H1 (cell line): ENCODE data around the gene SEMA4D. TPM values are rescaled to one million over a fixed set of nuclear protein-coding genes. Genes with fewer than 3 reads are reported as not detected.

Experiments used
- BRCA1 ChIP-seq: IDR thresholded peaks from 2 replicates; pipeline ENCODE4 v1.6.1; 2012; ENCODE audit warnings: low read depth, low read length, improper control_type of control experiment
- GABPA ChIP-seq: IDR thresholded peaks from 2 replicates; pipeline ENCODE4 v1.6.1; 2011; ENCODE audit warnings: mild to moderate bottlenecking, low read length, moderate library complexity, borderline replicate concordance; ENCODE audit not compliant: insufficient read depth
- JUN ChIP-seq: IDR thresholded peaks from 2 replicates; pipeline ENCODE4 v1.6.1; 2011; ENCODE audit warnings: low read depth, mild to moderate bottlenecking, improper control_type of control experiment, low read length
- NANOG ChIP-seq: IDR thresholded peaks from 2 replicates; pipeline ENCODE4 v1.6.1; 2011; ENCODE audit warnings: low read length, low read depth, mild to moderate bottlenecking, inconsistent platforms; ENCODE audit not compliant: insufficient read depth, poor library complexity, severe bottlenecking
- POU5F1 ChIP-seq: IDR thresholded peaks from 2 replicates; pipeline ENCODE4 v1.6.1; 2011; ENCODE audit warnings: low read depth, mild to moderate bottlenecking, low read length, moderate library complexity
- TCF12 ChIP-seq: IDR thresholded peaks from 2 replicates; pipeline ENCODE4 v1.6.1; 2011; ENCODE audit warnings: low read depth, mild to moderate bottlenecking, low read length
- YY1 ChIP-seq: IDR thresholded peaks from 2 replicates; pipeline ENCODE4 v1.6.1; 2011; ENCODE audit warnings: low read depth, mild to moderate bottlenecking, low read length
- polyA plus RNA-seq, 7 experiments: library from polyadenylated mRNA; depleted of rRNA in 3 of 7; stranded (reverse) in 5 of 7; unstranded in 2 of 7; fragments of >200 nt in 5 of 7; fragments of 200-250 nt in 2 of 7; gene quantifications; 1 replicate in 5 of 7; 2 replicates in 1 of 7; 4 replicates in 1 of 7; pipeline versions ENCODE4 v1.2.1 to v1.2.3, GENCODE V29; 2011 to 2013; ENCODE audit warnings: missing spikeins in 2 of 7, mixed read lengths in 2 of 7
- total RNA-seq: library from RNA; stranded (reverse); fragmentation: NEBNext Ultra II Directional; extraction: Animal tissue kit (Norgen Biotek cat#: 25700); gene quantifications from 2 replicates; pipeline ENCODE4 v1.2.1, GENCODE V29; 2021

The SEMA4D gene
- total and polyA plus RNA-seq, 2 of the 8 experiments (the other 6 are each of a cell fraction or from before 2014, with no cell fraction given) = 21.0 to 70.4 TPM

- TF ChIP-seq BRCA1 (no peak), POU5F1 (no peak), TCF12 (no peak), NANOG (no peak), YY1 (no peak), JUN (no peak), GABPA (no peak)
These were observed 101.8 kb downstream of the SEMA4D start (continued) for GRCh38 chr9:89395931-89396710.
